Stimulated activated CD4-positive, alpha-beta T cell treated with anti-CD3 and anti-CD28 coated beads, Interleukin-4, amount 100 ng/mL, for 24 hours (primary cell): ENCODE measurements around the gene MYO1F.
"Not testable (repeated sequence)": the region's sequence is repeated elsewhere in the genome, so short reads cannot be mapped to it uniquely, and the experiment has no call there.

Experiments
- DNase-seq: peaks from one replicate; pipeline ENCODE4 v3.0.0-alpha.2; 2020

Gene MYO1F

DNA sequence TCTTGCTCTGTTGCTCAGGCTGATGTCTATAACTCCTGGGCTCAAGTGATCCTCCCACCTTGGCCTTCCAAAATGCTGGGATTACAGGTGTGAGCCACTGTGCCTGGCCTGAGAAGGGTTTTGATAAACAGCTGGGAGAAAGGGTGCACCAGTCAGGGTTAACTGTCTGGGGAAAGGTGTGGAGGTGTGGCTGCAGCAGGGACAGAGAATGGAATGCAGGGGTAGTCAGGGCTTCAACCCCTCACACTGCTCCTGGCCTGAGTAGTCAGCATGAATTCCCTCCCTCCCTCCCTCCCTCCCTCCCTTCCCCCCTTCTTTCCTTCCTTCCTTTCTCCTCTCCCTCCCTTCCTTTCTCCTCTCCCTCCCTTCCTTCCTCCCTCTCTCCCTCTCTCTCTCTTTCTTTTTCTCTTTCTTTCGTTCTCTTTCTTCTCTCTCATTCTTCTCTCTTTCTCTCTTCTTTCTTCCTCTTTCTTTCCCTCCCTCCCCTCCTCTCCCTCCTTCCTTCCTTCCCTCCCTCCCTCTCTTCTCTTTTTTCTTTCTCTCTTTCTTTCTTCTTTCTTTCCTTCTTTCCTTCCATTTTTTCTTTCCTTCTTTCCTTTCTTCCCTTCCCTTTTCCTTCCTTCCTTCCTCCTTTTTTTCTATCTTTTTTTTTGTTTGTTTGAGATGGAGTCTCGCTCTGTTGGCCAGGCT, 16.0 kb downstream of the MYO1F start:
- no peak for DNase-seq

DNA sequence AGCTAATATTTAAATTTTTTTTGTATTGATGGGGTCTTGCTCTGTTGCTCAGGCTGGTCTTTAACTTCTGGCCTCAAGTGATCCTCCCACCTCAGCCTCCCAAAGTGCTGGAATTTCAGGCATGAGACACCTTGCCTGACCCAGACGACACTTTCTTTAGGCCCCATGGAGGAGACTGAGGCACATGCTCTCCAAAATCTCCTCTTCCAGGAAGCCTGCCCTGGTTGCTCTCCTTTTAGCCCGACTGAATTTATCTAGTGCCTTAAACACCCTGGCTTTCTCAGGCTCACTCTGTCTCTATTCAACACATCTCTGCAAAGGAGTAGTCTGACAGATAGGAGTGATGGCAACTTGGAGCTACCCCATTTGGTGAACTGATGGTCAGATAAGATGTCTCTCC, 18.9 kb downstream of the MYO1F start:
- DNase-seq = no peak

DNA sequence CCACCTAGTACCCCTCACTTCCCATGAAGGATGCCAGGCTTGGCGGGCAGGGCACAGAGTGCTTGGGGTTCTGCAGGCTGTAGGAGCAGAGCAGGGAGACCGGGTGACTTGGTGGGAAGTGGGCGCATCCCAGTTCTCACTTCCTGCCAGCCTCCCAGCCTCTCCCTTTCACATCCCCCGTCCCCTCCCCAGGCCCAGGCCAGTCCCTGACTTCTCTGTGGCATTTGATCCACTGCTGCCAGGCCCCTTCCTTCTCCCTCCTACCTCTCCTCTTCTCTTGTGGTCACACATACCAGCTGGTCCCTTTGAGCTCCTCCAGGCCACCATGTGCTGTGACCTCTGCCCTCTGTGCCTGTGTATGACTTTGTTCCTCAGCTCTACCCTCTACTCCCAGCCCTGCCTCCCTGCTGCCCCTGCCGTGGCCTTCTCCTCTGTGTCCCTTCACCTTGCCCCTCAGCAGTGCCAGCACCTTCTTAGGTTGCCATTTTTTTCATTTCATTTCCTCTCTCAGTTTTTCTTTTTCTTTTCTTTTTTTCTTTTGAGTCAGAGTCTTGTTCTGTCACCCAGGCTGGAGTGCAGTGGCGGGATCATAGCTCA, 19.5 kb downstream of the MYO1F start:
- no peak for DNase-seq

DNA sequence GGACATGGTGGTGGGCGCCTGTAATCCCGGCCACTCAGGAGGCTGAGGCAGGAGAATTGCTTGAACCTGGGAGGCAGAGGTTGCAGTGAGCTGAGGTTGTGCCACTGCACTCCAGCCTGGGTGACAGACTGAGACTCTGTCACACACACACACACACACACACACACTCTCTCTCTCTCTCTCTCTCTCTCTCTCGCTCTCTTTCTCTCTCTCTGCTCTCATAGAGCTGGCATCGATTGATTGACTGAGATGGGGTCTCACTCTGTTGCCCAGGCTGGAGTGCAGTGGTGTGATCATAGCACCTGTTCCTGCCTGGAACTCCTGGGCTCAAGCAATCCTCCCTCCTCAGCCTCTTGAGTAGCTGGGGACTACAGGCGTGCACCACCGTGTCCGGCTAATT, 23.5 kb downstream of the MYO1F start:
- not testable (repeated sequence) for DNase-seq

DNA sequence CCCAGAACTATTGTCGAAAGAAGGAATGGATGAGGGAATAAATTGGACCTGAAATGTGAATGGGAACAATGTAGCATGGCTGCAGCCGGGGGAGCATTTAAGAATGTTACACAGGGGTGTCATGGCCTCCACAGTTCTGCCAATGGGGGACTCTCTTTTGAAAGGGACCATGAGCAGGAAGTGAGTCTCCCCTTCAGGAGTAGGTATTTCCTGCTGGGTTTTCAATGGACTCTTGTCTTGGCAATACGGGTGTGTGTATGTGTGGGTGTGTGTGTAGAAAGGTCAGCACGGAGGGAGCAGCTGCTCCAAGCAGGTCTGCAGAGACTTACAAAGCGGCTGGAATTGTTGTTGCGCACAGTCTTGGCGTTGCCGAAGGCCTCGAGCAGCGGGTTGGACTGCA, 24.4 kb downstream of the MYO1F start:
- no peak for DNase-seq

DNA sequence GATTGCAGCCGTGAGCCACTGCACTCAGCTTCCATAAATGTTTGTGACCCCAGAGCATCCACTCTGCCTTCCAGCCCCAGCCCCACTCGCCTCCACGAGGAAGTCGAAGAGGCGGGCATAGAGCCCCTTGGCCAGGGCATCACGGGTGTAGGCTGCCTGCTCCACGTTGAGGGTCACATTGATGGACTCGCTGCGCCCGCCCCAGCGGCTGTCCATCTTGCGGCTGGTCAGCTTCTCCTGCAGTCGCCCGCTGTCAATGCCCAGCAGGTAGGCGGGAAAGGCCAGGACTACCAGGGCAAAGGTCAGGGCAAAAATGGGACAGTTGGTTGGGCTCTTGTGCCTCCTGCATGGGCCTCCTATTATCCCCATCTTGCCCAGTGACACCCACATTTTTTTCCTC, 27.2 kb downstream of the MYO1F start:
- no peak for DNase-seq

DNA sequence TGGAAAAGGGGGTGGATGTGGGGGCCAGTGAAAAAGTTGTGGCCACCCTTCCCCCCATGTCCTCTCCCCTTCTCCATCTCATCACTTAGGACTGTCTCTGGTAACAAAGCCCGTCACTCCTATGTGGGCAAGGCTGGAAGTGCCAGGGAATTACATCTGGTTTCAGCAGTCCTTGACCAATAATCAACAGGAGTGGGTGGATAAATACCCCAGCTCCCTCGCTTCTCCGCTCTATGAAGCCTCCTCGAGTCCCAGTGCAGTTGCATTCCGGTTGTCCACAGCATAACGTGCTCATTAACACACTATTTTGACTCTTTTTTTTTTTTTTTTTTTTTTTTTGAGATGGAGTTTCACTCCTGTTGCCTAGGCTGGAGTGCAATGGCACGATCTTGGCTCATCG, 31.5 kb downstream of the MYO1F start:
- DNase-seq = no peak

DNA sequence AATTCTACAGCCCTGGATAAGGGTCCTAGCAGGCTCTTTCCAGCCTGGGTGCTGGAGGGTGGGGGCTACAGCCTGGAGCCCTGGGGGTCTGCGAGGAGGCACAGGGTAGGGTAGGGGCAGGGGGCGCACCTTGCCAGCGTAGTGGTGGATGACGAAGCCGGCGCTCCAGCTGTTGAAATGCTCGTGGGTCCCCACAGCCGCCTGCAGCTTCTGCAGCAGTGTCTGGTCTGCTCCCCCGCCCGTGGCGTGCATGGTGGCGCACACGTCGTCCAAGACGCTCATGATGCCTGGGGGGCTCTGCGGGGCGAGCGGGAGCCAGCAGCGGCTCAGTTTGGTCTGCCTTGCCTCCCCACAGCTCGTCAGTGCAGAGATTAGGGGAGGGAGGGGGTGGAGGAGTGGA, 33.1 kb downstream of the MYO1F start:
- no peak for DNase-seq

DNA sequence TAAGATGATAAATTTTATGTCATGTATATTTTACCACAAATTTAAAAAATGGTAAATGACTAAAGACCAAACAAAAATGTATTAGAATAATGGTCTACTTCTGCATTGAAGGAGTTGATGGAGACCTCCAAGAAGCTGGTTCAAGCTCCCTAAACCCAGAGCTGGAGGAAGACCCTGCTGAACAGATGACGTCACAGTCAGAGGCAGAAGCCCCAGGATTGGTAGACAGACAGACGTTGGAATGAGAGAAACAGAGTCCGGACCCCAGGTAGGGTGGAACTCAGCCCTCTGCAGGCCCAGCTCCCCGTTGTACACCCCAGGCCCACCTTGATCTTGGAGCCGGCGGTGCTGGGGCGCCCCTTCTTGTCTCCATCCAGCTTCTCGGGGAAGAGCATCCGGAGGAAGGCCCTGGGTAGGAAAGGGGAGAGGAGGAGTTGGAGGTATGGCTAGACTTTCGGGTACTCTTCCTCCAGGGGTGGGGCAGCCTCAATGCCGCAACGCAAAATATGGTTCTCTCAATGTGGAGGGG, 37.6 kb downstream of the MYO1F start:
- no peak for DNase-seq

DNA sequence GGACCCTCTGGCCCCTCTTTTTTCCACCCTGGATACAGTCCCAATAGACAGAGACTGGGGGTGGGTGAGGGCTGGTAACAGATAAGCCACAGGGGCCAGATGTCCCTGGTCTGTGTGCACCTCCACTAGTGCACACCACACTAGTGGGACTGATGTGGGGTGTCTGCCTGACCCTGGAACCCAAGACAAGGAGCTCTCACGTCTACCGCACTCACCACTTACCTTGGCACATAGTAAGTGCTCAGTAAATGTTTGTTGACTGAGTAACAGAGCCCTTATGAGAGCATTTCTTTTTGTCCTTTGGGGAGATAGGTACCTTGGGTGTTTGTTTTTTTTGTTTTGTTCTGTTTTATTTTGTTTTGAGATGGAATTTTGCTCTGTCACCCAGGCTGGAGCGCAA, 40.1 kb downstream of the MYO1F start:
- DNase-seq = no peak

DNA sequence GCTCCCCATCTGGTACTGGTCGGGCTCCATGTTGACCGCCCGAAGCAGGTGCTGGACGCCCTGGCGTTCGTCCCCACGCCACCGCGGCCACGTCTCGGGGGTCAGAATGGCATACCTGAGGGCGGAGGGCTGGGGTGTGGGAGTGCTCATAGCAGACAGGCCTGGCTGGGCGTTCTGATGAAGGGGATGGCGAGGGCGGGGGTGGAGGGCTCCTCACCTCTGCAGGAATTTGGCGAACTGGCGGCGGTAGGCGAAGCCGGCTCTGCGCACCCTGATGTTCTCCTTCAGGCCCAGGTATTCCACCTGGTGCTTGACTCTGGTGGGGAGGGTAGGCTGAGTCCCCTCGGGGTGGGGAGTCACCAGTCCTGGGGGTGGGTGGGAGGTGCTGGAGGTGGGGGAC, 41.0 kb downstream of the MYO1F start:
- no peak for DNase-seq

DNA sequence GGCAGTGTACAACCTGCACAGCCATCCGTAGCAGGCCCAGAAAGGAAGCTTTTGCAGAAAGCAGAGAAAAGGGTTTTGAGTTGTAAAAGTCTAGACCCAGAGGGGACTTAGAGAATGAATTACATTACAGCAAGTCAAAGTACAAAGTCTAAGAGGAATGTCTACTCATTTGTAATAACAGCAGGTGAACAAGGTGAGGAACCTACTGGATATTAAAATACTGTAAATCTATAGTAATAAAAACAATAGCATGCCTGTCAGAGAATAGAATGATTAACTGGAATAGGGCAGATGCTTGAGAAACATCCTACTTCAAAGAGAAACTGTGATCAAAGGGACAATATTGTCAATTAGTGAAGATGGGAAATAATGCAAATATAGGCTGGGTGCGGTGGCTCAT, 45.0 kb downstream of the MYO1F start:
- no peak for DNase-seq

DNA sequence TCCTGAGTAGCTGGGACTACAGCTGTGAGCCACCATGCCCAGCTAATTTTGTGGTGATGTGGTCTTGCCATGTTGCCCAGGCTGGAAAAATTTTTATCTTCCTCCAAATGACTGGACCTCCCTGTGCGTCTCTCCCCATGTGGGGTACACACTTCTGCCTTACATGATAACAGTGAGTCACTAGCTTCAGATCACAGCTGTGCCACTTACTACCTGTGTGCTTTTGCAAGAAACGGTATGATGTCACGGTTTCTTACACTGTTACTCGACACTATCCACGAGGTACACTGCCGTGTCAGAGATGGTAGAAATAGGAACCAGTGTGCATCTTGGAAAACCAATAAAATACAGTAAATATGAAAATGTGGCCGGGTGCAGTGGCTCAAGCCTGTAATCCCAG, 45.8 kb downstream of the MYO1F start:
- DNase-seq = no peak

DNA sequence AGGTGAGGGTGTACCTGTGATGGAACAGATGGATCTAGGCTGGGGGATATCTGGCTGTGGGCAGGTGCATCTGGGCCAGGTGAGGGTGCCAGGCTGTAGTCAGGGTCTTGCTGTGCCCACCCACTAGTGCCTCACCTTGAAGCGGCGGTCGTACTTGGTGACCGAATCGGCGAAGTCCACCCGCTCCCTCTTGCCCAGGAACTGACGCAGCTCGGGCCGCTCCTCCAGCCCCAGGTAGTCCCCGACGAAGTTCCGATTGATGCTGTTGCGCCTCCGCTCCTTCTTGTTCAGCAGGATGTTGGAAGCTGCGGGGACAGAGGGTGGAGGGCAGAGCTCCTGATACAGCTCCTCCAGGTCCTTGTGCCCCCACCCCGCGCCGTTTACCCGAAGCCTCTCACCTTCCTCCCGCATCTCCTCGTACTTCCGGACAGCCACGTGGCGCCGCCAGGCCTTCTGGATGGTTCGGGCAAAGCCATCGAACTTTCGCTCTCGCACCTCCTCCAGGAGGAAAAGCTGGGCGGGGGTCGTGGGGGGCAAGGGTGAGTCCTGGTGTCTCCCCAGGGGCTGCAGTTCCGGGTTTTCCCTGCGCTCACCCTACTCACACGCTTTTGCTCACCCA, 47.1 kb downstream of the MYO1F start:
- DNase-seq = no peak

DNA sequence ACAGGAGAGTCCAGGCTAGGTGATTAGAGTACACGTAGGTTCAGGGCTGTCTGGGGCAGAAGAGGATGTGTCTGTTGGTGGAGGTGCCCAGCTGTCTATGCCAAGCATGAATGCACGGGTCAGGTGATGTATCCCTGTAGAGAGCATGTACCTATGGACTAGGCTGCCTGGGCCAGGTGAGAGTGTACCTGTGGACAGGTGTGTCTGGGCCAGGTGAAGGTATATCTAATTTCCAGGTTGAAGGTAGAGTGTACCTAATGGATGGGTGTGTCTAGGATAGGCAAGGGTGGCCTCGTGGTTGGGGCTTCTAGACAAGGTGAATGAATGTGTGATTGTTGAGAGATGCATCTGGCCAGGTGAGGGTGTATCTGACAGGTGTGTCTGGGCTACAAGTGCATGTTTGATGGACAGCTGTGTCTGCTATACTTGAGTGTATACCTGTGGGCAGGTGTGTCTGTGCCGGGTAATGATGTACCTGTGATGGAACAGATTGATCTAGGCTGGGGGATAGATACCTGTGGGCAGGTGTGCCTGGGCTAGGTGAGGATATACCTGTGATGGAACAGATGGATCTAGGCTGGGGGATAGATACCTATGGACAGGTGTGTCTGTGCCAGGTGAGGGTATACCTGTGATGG, 47.8 kb downstream of the MYO1F start:
- no peak for DNase-seq

DNA sequence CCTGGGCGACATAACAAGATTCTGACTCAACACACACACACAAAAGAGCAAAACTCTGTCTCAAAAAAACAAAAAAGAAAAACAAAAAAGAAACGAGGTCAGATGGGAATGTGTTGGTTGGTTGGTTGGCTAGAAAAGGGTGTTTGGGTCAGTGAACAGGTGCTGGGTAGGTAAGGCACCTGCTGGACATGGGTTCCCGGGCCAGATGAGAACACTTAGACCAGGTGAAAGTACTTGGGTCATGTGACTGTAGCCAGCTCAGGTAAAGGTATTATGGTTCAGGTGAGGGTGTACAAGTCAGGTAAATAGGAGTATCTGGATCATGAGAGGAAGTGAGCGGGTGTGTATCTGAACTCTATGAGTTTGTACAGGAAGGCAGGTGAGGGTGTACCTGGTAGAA, 48.7 kb downstream of the MYO1F start:
- no peak for DNase-seq

DNA sequence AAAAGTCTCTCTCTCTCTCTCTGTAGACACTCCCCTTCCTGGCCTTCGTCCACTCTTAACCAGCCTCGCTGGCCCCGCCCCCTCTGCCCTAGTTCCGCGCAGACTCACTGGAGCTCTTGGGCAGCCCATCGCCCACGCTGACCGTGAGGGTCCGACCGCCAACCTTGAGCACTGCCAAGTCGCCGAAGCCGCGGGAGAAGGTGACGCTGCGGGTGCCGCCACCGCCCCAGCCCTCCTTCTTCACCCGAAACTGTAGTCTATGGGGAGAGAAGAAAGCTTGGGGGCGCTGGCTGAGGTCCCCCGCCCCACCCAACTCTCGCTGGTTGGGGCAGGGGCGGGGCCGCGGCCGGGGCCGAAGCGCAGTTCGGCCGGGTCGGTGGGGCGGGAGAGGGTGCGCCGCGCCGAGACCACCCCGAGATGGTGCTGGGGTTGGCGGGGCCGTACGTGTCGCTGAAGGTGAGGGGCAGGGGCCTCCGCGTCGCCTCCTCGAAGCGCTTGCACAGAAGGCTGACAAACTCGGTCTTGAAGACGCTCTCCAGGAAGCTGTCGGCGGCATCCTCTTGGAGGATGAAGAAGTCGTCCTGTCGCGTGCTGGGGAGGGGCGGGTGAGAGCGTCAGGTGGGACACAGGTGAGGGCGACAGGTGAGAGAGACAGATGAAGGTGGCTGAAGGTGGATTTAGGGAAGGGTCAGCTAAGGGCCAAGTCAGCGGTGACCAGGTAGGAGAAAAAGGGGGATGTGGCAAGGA, 50.7 kb downstream of the MYO1F start:
- DNase-seq = no peak

DNA sequence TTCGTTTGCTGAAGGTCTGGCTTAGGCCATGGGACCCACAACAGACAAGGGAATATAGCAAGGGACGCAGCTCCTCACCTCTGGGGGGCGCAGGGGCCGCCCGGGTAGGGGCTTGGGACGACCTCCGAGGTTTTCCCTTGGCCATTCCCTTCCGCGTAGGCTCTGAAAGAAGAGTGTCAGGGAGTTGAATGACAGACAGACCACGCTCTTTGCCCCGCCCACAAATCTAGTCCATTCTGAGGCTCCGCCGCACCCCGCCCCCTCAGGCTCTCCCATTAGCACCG, 51.9 kb downstream of the MYO1F start:
- DNase-seq = no peak

DNA sequence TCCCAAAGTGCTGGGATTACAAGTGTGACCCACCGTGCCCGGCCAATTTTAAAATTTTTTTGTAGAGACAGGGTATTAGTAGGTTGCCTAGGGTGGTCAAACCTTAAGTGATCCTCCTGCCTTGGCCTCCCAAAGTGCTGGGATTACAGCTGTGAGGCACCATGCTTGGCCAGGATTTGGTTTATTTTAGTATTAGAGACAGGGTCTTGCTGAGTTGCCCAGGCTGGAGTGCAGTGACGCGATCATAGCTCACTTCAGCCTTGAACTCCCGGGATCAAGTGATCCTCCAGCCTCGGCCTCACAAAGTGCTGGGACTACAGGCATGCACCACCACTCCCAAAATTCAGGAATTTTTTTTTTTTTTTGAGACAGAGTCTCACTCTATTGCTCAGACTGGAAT, 57.9 kb downstream of the MYO1F start:
- DNase-seq = no peak

DNA sequence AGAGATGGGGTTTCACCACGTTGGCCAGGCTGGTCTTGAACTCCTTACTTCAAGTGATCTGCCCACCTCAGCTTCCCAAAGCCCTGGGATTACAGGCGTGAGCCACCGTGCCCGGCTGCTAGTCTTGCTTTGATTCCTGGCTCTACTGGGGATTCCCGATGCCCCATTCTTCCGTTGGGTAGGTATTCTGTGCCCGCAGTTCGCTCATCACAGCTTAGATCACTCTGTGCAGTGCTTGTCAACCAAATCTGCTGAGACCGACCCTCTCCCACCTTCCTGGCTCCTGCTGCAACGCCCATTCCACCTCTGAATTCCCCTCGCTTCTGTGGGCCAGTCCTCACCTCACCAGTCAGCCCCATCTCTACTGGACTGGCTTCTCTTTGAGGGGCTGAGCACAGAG, 58.7 kb downstream of the MYO1F start:
- no peak for DNase-seq

DNA sequence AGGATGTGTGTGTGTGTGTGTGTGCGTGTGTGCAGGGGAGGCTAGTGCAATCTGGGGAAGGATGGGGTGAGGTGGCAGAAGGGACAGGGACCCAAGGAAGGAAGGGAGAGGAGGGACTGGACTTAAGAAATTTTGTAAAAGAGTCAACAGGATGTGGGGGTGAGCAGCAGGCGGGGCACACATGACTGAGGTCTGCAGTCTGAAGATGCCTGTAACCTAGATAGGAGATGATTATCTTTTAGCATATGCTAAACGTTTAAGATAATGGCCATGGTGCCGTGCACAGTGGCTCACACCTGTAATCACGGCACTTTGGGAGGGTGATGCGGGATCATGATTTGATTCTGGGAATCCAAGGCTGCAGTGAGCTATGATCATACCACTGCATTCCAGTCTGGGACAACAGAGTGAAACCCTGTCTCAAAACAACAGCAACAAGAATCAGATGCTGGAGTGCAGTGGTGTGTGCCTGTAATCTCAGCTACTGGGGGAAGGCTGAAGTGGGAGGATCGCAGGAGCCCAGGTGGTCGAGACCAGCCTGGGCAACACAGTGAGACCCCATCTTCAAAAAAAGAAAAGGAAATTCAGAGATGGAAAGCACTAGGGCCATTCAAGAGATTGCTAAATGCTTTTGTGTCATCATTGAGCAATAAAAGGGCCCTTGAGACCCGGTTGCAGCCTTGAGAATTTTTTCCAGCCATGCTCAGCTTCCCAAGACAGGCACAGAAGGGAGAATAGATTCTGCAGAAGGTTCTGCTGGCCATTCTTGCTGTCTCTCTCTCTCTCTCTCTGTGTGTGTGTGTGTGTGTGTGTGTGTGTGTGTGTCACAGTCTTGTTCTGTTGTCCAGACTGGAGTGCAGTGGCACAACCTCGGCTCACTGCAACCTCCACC, 59.4 kb downstream of the MYO1F start:
- peak; percentile 31 for DNase-seq

DNA sequence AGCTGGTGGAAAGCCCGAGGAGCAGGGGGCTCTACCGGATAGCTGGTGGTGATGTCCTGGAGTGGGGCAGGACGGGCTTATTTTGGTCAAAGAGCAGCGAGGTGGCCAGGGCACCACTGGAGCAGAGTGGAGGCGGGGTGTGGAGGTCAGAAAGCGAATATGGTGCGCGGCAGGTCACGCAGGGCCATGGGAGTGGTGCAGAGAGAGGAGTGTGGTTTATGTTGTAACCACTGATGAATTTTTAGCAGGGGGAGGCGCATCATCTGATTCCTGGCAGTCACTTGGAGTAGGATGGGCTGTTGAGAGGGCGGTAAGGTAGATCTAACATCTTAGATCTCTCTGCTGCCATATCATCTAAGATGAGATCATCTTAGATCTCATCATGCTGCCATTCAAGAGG, 61.9 kb downstream of the MYO1F start:
- peak; percentile 62 for DNase-seq
